ENCODE measurements around the gene ALDH3A1. TPM values are rescaled to one million over a fixed set of nuclear protein-coding genes. Genes with fewer than 3 reads are reported as not detected.
A peak's percentile ranks its signal among the peaks of the same experiment; 100 is the strongest.

ALDH3A1 gene
- total and polyA plus RNA-seq, 9 of the 15 experiments (the other 6 are each of a cell fraction or from before 2014, with no cell fraction given), result not detected

DNA sequence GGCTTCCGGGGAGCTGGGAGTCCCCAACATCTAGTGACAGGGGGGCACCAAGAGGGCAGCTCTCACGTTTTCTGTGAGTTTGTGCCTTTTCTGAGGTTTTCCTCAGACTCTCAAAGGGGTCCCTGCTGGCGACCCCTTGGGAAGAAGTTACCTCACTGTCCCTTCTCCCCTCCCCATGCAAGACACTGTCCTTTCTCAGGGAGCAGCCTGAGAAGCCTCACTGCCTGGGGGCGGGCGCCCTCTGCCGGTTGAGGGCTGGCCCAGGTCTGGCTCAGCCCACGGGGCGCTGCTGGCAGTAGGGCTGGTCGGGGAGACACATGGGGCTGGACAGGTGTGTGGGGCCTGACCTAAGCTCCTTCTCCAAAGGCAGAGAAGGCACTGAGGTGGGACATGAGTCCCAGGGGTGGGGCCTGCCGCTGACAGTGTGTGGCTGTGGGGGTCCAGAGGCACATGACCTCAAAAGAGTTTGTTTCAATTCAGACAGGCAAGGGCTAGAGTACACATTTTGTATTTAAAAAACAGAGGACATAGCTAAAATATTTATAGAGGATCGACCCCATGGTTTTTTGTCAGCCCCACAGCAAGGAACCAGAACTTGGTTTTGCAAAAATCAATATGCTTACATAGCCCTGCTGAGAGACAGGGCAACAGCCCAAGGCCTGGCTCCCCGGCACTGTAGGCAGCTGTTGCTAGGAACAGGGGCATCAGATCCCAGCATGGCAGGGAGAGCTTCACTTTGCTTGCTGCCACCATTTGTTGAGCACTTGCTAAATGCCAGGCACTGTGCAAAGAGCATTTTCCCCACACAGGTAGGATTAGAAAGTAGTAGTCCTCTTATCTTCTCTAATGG, 18.5 kb upstream of the ALDH3A1 start (continued):
- TF ChIP-seq FUS (optimal IDR thresholded peaks at IDR 0.05; ENCODE audit: low read depth, low read length), result no peak
- TF ChIP-seq GATA2 (CRISPR knock-in tag; IDR thresholded peaks at IDR 0.05), result no peak
- TF ChIP-seq GTF2A2 (tag; IDR thresholded peaks at IDR 0.05), result no peak
- TF ChIP-seq, protein P1, sequence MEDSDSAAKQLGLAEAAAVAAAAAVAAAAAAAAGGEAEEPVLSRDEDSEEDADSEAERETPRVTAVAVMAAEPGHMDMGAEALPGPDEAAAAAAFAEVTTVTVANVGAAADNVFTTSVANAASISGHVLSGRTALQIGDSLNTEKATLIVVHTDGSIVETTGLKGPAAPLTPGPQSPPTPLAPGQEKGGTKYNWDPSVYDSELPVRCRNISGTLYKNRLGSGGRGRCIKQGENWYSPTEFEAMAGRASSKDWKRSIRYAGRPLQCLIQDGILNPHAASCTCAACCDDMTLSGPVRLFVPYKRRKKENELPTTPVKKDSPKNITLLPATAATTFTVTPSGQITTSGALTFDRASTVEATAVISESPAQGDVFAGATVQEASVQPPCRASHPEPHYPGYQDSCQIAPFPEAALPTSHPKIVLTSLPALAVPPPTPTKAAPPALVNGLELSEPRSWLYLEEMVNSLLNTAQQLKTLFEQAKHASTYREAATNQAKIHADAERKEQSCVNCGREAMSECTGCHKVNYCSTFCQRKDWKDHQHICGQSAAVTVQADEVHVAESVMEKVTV (CRISPR knock-in tag; IDR thresholded peaks at IDR 0.05), result peak; percentile 50; the same call in 1 of the 2 replicates
- TF ChIP-seq RBM22 (IDR thresholded peaks at IDR 0.05; ENCODE audit: low read depth, low read length, poor library complexity, severe bottlenecking), result no peak
- no peak for TF ChIP-seq ZNF589 (CRISPR knock-in tag; IDR thresholded peaks at IDR 0.05; ENCODE audit: low read depth)
- no peak for TF ChIP-seq ZFP30 (CRISPR knock-in tag; IDR thresholded peaks at IDR 0.05; ENCODE audit: borderline replicate concordance)
- peak; percentile 59 for TF ChIP-seq RB1 (IDR thresholded peaks at IDR 0.05; ENCODE audit: low read depth)
- TF ChIP-seq, protein P2, sequence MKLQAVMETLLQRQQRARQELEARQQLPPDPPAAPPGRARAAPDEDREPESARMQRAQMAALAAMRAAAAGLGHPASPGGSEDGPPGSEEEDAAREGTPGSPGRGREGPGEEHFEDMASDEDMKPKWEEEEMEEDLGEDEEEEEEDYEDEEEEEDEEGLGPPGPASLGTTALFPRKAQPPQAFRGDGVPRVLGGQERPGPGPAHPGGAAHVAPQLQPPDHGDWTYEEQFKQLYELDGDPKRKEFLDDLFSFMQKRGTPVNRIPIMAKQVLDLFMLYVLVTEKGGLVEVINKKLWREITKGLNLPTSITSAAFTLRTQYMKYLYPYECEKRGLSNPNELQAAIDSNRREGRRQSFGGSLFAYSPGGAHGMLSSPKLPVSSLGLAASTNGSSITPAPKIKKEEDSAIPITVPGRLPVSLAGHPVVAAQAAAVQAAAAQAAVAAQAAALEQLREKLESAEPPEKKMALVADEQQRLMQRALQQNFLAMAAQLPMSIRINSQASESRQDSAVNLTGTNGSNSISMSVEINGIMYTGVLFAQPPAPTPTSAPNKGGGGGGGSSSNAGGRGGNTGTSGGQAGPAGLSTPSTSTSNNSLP (IDR thresholded peaks at IDR 0.05; ENCODE audit: borderline replicate concordance, low read depth, low read length), result no peak
- 0 out of 4 replicates have a peak, but pooled peaks of 1 of the 2 experiments have one; percentile 33 for TF ChIP-seq MAZ (CRISPR knock-in tag; conservative IDR thresholded peaks at IDR 0.05 in 1 of 2, IDR thresholded peaks at IDR 0.05 in 1 of 2)
- TF ChIP-seq, protein P3, sequence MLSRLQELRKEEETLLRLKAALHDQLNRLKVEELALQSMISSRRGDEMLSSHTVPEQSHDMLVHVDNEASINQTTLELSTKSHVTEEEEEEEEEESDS (CRISPR knock-in tag; IDR thresholded peaks at IDR 0.05), result no peak
- TF ChIP-seq NR2C2 (CRISPR knock-in tag; IDR thresholded peaks at IDR 0.05), result no peak
- no peak for TF ChIP-seq NR2C2 (tag; IDR thresholded peaks at IDR 0.05)
- TF ChIP-seq, protein P4, sequence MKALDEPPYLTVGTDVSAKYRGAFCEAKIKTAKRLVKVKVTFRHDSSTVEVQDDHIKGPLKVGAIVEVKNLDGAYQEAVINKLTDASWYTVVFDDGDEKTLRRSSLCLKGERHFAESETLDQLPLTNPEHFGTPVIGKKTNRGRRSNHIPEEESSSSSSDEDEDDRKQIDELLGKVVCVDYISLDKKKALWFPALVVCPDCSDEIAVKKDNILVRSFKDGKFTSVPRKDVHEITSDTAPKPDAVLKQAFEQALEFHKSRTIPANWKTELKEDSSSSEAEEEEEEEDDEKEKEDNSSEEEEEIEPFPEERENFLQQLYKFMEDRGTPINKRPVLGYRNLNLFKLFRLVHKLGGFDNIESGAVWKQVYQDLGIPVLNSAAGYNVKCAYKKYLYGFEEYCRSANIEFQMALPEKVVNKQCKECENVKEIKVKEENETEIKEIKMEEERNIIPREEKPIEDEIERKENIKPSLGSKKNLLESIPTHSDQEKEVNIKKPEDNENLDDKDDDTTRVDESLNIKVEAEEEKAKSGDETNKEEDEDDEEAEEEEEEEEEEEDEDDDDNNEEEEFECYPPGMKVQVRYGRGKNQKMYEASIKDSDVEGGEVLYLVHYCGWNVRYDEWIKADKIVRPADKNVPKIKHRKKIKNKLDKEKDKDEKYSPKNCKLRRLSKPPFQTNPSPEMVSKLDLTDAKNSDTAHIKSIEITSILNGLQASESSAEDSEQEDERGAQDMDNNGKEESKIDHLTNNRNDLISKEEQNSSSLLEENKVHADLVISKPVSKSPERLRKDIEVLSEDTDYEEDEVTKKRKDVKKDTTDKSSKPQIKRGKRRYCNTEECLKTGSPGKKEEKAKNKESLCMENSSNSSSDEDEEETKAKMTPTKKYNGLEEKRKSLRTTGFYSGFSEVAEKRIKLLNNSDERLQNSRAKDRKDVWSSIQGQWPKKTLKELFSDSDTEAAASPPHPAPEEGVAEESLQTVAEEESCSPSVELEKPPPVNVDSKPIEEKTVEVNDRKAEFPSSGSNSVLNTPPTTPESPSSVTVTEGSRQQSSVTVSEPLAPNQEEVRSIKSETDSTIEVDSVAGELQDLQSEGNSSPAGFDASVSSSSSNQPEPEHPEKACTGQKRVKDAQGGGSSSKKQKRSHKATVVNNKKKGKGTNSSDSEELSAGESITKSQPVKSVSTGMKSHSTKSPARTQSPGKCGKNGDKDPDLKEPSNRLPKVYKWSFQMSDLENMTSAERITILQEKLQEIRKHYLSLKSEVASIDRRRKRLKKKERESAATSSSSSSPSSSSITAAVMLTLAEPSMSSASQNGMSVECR (CRISPR knock-in tag; IDR thresholded peaks at IDR 0.05), result no peak
- no peak for TF ChIP-seq FOXA3 (CRISPR knock-in tag; conservative IDR thresholded peaks at IDR 0.05 in 1 of 2, IDR thresholded peaks at IDR 0.05 in 1 of 2)
- no peak for TF ChIP-seq ESRRA (IDR thresholded peaks at IDR 0.05; ENCODE audit: borderline replicate concordance, low read depth)
- TF ChIP-seq NFRKB (IDR thresholded peaks at IDR 0.05; ENCODE audit: low read depth), result no peak
- TF ChIP-seq HNRNPK (IDR thresholded peaks at IDR 0.05; ENCODE audit: low read depth, low read length, poor library complexity, severe bottlenecking), result no peak

Measured in K562 (cell line).